AG04449 (cell line): ENCODE results near the gene LRRC53.

ENCODE experiments used
- CTCF ChIA-PET: fragments of 350-600 bp; formaldehyde crosslinking; extraction: SDS; loops from one replicate; lab custom pipeline; 2021; ENCODE audit warnings: antibody characterized with exemption; lab: Yijun Ruan, JAX
- POLR2A ChIA-PET: fragments of 400-600, 350-600 bp; formaldehyde crosslinking; extraction: SDS; loops from one replicate; lab custom pipeline; 2020; ENCODE audit warnings: antibody characterized with exemption, inconsistent platforms; lab: Yijun Ruan, JAX
- DNase-seq: peaks from one replicate; pipeline ENCODE4 v3.0.0-alpha.2; 2010; ENCODE audit warnings: low read depth, low spot score
- H3K4me3 ChIP-seq: 2 replicates; pipeline ENCODE4 v1.5.1; 2011; ENCODE audit warnings: low read depth, mild to moderate bottlenecking, control low read depth, low read length
- CTCF ChIP-seq: IDR thresholded peaks from one replicate; pipeline ENCODE4 v1.5.1; 2011; ENCODE audit warnings: mild to moderate bottlenecking, moderate library complexity, low read length, control low read depth, inconsistent platforms; ENCODE audit not compliant: insufficient read depth; ENCODE audit errors: missing control alignments

Gene LRRC53

GRCh38 chr1:74434321-74434720 is 78.1 kb downstream of the LRRC53 start:
- no peak for TF ChIP-seq CTCF
- no peak for DNase-seq
- no peak overlapping the region for H3K4me3 ChIP-seq
- CTCF ChIA-PET = no interaction called here
- POLR2A ChIA-PET = no interaction called here

GRCh38 chr1:74432325-74432724 is 80.1 kb downstream of the LRRC53 start:
- TF ChIP-seq CTCF = no peak
- DNase-seq = no peak
- ChIA-PET CTCF (no interaction called here), POLR2A (no interaction called here)
- H3K4me3 ChIP-seq = no peak overlapping the region

- ChIA-PET CTCF (no interaction called here), POLR2A (no interaction called here)
- no peak for TF ChIP-seq CTCF
- no peak for DNase-seq
- no peak overlapping the region for H3K4me3 ChIP-seq
Observed at GRCh38 chr1:74431531-74431930, 80.9 kb downstream of the LRRC53 start.

GRCh38 chr1:74430342-74430934 is 82.0 kb downstream of the LRRC53 start:
- TF ChIP-seq CTCF = no peak
- DNase-seq = no peak
- ChIA-PET POLR2A (no interaction called here), CTCF (no interaction called here)
- no peak overlapping the region for H3K4me3 ChIP-seq

- no peak overlapping the region for H3K4me3 ChIP-seq
- DNase-seq = no peak
- TF ChIP-seq CTCF = no peak
- POLR2A ChIA-PET = no interaction called here
- CTCF ChIA-PET = no interaction called here
Observed at GRCh38 chr1:74429580-74429979, 82.8 kb downstream of the LRRC53 start.

- TF ChIP-seq CTCF = no peak
- H3K4me3 ChIP-seq = no peak overlapping the region
- POLR2A ChIA-PET = no interaction called here
- DNase-seq = no peak
- CTCF ChIA-PET = interaction anchor here (1.0 kb wide), 1 partner anchor 41 kb away, joined by 3 read pairs; no protein-coding TSS in a partner anchor
Observed at GRCh38 chr1:74427681-74428080, 84.7 kb downstream of the LRRC53 start.
